Stimulated activated memory B cell treated with anti-CD40 and anti-IgM and Interleukin-4, amounts not matched to agents 10 μg/mL and 1 μg/mL and 100 μg/mL, for 72 hours (primary cell): Measurements from ENCODE around the gene CFAP251.
A peak's percentile ranks its signal among the peaks of the same experiment; 100 is the strongest.

Experiments used
- ATAC-seq: fragments of 150-1000 bp; cut with Tn5 transposase; 2 replicates; pipeline ENCODE4 v1.10.0; 2021
- H3K27ac Mint-ChIP-seq: one replicate; pipeline ENCODE4 v1.8.0; 2022; ENCODE audit warnings: mild to moderate bottlenecking, mixed read lengths
- H3K27me3 Mint-ChIP-seq: one replicate; pipeline ENCODE4 v1.8.0; 2022; ENCODE audit warnings: mixed read lengths
- H3K36me3 Mint-ChIP-seq: one replicate; pipeline ENCODE4 v1.8.0; 2022; ENCODE audit warnings: mixed read lengths
- H3K4me1 Mint-ChIP-seq: one replicate; pipeline ENCODE4 v1.8.0; 2022; ENCODE audit warnings: mixed read lengths
- H3K4me3 Mint-ChIP-seq: one replicate; pipeline ENCODE4 v1.8.0; 2022; ENCODE audit warnings: mild to moderate bottlenecking, moderate library complexity, mixed read lengths
- H3K9me3 Mint-ChIP-seq: one replicate; pipeline ENCODE4 v1.8.0; 2022; ENCODE audit warnings: mixed read lengths

The CFAP251 gene

DNA sequence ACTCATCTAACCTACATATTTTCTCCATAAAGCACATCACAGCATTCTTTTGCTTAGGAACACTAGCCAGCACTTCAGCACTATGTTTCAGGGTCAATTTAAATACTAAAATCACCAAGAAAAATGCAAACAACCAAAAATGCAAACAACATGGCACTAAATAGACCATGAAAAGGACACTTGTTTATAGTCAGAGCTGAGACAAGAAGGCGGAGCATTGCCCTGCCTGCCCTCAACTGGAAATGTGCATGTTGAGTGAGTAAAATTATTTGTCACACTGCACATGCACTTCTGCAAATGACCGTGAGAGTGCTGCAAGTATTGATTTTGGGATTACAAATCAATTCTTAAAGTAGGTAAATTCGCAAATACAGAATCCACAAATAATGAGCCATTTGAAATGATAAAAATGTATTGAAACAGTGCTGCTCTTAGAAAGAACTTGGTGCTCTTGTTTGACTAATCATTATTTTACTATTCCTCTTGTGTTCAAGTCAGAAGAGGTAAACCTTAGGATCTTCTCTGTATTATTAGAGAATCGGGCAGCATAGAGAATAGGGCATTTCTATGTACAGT is 34.8 kb downstream of the CFAP251 start:
- H3K9me3 Mint-ChIP-seq = no peaks in the 10 kb centered on the region
- H3K36me3 Mint-ChIP-seq = no peaks in the 10 kb centered on the region
- no peak overlapping the region for H3K27ac Mint-ChIP-seq
- H3K4me3 Mint-ChIP-seq = no peak overlapping the region
- no peaks in the 10 kb centered on the region for H3K27me3 Mint-ChIP-seq
- peaks cover 8% of the 10 kb centered on the region for H3K4me1 Mint-ChIP-seq
- no peak for ATAC-seq

- H3K27ac Mint-ChIP-seq = no peak overlapping the region
- no peaks in the 10 kb centered on the region for H3K36me3 Mint-ChIP-seq
- no peaks in the 10 kb centered on the region for H3K27me3 Mint-ChIP-seq
- ATAC-seq = no peak
- peaks cover 8% of the 10 kb centered on the region for H3K4me1 Mint-ChIP-seq
- no peak overlapping the region for H3K4me3 Mint-ChIP-seq
- H3K9me3 Mint-ChIP-seq = no peaks in the 10 kb centered on the region
Measured at GRCh38 chr12:121953695-121954094, 35.3 kb downstream of the CFAP251 start.

GRCh38 chr12:121955258-121956237 is 37.2 kb downstream of the CFAP251 start:
- no peak overlapping the region for H3K4me3 Mint-ChIP-seq
- H3K36me3 Mint-ChIP-seq = no peaks in the 10 kb centered on the region
- no peak for ATAC-seq

DNA sequence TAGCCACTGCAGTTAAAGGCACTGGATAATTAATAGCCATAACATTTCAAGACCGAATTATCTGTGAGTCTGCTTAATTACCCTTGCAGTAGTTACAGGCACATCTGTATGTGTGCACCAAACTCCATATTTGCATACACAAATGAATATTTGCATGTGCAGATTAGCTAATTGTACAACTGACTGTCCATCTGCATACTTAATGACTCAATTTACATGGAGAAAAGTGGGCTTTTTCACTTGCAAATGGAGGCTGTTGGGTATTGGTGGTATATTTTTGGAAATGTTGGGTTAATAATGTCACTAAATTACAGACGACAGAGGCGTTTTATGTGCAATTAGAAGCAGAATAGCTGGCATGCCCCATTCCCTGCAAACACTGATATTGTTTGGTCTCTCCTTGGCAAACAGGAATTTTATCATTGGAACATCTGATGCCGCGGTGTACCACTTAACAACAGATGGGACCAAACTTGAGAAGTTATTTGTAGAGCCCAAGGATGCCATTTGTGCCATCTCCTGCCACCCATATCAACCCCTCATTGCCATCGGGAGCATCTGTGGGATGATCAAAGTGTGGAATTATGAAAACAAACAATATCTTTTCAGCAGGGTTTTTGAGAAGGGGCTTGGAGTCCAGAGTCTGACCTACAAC is 39.6 kb downstream of the CFAP251 start:
- Mint-ChIP-seq H3K36me3 (no peaks in the 10 kb centered on the region), H3K9me3 (no peaks in the 10 kb centered on the region), H3K27me3 (no peaks in the 10 kb centered on the region), H3K4me3 (no peak overlapping the region), H3K27ac (no peak overlapping the region), H3K4me1 (peaks cover 8% of the 10 kb centered on the region)
- ATAC-seq = no peak

More at GRCh38 chr12:121955258-121956237, 37.2 kb downstream of the CFAP251 start:
- Mint-ChIP-seq H3K27ac (no peak overlapping the region), H3K9me3 (no peaks in the 10 kb centered on the region), H3K4me1 (peaks cover 8% of the 10 kb centered on the region), H3K27me3 (no peaks in the 10 kb centered on the region)

- no peaks in the 10 kb centered on the region for H3K9me3 Mint-ChIP-seq
- H3K27me3 Mint-ChIP-seq = no peaks in the 10 kb centered on the region
- H3K4me1 Mint-ChIP-seq = peaks cover 8% of the 10 kb centered on the region
- no peak for ATAC-seq
- no peak overlapping the region for H3K27ac Mint-ChIP-seq
- H3K4me3 Mint-ChIP-seq = no peak overlapping the region
- H3K36me3 Mint-ChIP-seq = no peaks in the 10 kb centered on the region
Measured at GRCh38 chr12:121958541-121959240, 40.3 kb downstream of the CFAP251 start.

- no peak for ATAC-seq
- Mint-ChIP-seq H3K4me3 (no peak overlapping the region), H3K27ac (no peak overlapping the region), H3K27me3 (no peaks in the 10 kb centered on the region), H3K4me1 (peaks cover 8% of the 10 kb centered on the region), H3K36me3 (no peaks in the 10 kb centered on the region), H3K9me3 (no peaks in the 10 kb centered on the region)
Measured at GRCh38 chr12:121960541-121960940, 42.1 kb downstream of the CFAP251 start.

GRCh38 chr12:121961195-121961879 is 42.9 kb downstream of the CFAP251 start:
- H3K9me3 Mint-ChIP-seq = no peaks in the 10 kb centered on the region
- no peak overlapping the region for H3K27ac Mint-ChIP-seq
- H3K36me3 Mint-ChIP-seq = no peaks in the 10 kb centered on the region
- no peak for ATAC-seq
- H3K27me3 Mint-ChIP-seq = no peaks in the 10 kb centered on the region
- H3K4me1 Mint-ChIP-seq = peaks cover 5% of the 10 kb centered on the region
- no peak overlapping the region for H3K4me3 Mint-ChIP-seq

- Mint-ChIP-seq H3K9me3 (no peaks in the 10 kb centered on the region), H3K27ac (peak overlapping the region; percentile 9), H3K4me3 (no peak overlapping the region), H3K27me3 (no peaks in the 10 kb centered on the region), H3K36me3 (no peaks in the 10 kb centered on the region), H3K4me1 (peaks cover 9% of the 10 kb centered on the region)
- ATAC-seq = no peak
Measured at GRCh38 chr12:121963341-121964018, 45.1 kb downstream of the CFAP251 start.

GRCh38 chr12:121964813-121965643 is 46.6 kb downstream of the CFAP251 start:
- Mint-ChIP-seq H3K4me1 (peaks cover 18% of the 10 kb centered on the region), H3K4me3 (no peak overlapping the region), H3K27ac (no peak overlapping the region), H3K27me3 (no peaks in the 10 kb centered on the region), H3K9me3 (no peaks in the 10 kb centered on the region), H3K36me3 (no peaks in the 10 kb centered on the region)
- ATAC-seq = no peak

DNA sequence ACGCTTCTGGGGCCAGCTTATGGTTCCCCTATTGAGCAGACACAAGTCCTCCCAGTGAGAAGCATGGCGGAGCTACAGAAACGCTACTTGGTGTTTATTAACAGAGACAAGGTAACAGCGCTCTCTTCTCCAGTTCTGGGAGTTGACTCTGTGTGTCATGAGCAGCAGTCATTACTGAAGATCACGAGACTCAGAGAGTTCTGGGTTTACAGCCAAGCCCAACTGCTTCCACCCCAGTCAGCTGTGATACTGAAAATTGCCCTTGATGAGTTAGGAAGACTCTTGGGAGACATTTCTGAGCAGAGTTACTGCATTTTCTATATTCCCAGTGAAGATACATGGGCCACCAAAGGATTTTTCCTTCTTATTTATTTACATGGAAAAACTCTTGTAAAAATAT is 48.6 kb downstream of the CFAP251 start:
- ATAC-seq = no peak
- Mint-ChIP-seq H3K27ac (no peak overlapping the region), H3K4me1 (peaks cover 18% of the 10 kb centered on the region), H3K27me3 (no peaks in the 10 kb centered on the region), H3K4me3 (no peak overlapping the region), H3K36me3 (peaks cover 3% of the 10 kb centered on the region), H3K9me3 (peaks cover under 1% of the 10 kb centered on the region)

DNA sequence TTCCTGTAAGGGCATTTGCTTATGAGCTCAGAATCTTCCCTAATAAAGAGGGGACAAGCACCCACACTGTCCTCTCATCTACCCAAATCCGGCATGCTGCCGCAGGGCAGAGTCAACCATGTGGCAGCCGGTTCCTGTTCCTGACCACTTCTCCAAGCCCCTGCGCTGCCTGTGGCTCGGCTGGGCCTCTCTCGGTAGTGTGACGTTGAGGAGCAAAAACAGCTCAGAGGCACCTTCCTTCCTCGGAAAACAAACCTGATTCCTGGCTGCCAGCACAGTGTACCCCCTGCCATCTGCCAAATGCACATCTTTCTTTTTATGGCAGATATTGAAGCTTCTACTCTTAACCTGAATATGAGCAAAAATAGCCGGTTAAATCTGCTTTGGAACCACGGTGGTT is 50.5 kb downstream of the CFAP251 start:
- H3K27me3 Mint-ChIP-seq = no peaks in the 10 kb centered on the region
- peak overlapping the region; percentile 76 for H3K27ac Mint-ChIP-seq
- H3K4me3 Mint-ChIP-seq = no peak overlapping the region
- H3K4me1 Mint-ChIP-seq = peaks cover 18% of the 10 kb centered on the region
- H3K36me3 Mint-ChIP-seq = peaks cover 14% of the 10 kb centered on the region
- peaks cover 12% of the 10 kb centered on the region for H3K9me3 Mint-ChIP-seq
- ATAC-seq = peak; percentile 74

DNA sequence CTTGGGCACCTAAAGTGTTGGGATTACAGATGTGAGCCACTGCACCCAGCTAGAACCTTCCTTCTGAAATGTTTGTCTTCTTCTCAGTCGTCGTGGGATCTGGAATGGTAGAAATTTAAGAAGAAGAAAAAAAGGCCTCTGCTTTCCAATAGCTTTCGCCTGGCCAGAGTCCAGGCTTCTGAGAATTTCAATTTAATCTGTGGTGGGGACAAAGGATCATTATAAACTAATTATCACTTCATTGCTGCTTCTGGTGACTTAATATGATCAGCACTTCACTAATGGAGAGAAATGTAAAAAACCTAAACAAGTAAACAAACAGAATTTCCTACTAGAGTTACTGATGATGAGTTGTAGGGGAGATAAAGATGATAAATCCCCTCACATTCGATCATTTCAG is 51.3 kb downstream of the CFAP251 start:
- no peaks in the 10 kb centered on the region for H3K27me3 Mint-ChIP-seq
- peaks cover 12% of the 10 kb centered on the region for H3K9me3 Mint-ChIP-seq
- peak overlapping the region; percentile 76 for H3K27ac Mint-ChIP-seq
- no peak overlapping the region for H3K4me3 Mint-ChIP-seq
- H3K4me1 Mint-ChIP-seq = peaks cover 14% of the 10 kb centered on the region
- ATAC-seq = no peak
- peaks cover 14% of the 10 kb centered on the region for H3K36me3 Mint-ChIP-seq

DNA sequence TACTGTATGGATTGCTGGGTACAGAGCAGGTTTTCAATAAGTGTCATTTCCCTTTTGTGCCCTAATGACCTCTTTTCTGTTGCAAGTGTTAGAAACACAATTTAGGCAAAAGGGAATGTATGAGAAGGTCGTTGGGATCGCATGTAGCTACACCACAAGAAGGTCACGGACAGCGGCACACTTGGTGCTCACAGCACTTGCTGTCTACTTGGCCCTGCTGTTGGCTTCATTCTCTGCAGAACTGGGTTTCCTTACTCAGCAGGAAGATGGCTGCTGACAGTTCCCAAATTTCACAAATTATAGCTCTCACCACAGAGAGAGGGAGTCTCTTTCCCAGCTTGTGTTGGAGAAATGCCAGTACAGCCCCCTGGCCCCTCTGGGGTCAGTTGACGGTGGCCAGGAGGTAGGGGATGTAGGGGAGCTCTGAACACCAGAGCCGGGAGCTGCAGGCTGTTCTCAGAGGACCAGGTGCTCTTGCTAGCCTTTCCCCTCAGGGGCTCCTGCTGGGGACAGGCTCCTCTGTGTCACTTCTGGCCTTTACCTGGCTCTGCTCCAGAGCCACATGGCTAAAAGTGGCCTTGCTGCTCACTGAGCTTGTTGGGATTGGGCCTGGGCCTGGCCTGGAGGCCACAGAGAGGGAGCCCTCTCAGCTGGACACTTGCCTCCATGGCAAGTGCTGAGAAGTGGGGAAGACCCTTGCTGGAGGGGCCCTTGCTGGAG is 52.3 kb downstream of the CFAP251 start:
- ATAC-seq = no peak
- Mint-ChIP-seq H3K27ac (peak overlapping the region; percentile 5), H3K36me3 (peaks cover 14% of the 10 kb centered on the region), H3K9me3 (peaks cover 12% of the 10 kb centered on the region), H3K4me3 (no peak overlapping the region), H3K27me3 (no peaks in the 10 kb centered on the region), H3K4me1 (peaks cover 14% of the 10 kb centered on the region)
